ENCODE data around the gene GTF2E1.
A peak's percentile ranks its signal among the peaks of the same experiment; 100 is the strongest.
"Not testable (repeated sequence)": the region's sequence is repeated elsewhere in the genome, so short reads cannot be mapped to it uniquely, and the experiment has no call there.

The GTF2E1 gene

GRCh38 chr3:120756061-120756460, 13.5 kb downstream of the GTF2E1 start:
- DNase-seq: no peak

- not testable (repeated sequence) for DNase-seq
Observed at GRCh38 chr3:120758551-120758950, 16.0 kb downstream of the GTF2E1 start.

- DNase-seq: no peak
Observed at GRCh38 chr3:120762615-120763014, 20.1 kb downstream of the GTF2E1 start.

GRCh38 chr3:120763601-120764000, 21.1 kb downstream of the GTF2E1 start:
- no peak for DNase-seq

GRCh38 chr3:120764206-120764605, 21.7 kb downstream of the GTF2E1 start:
- no peak for DNase-seq

- DNase-seq: no peak
Observed at GRCh38 chr3:120765830-120766493, 23.4 kb downstream of the GTF2E1 start.

GRCh38 chr3:120766576-120766975, 24.0 kb downstream of the GTF2E1 start:
- no peak for DNase-seq

- DNase-seq: no peak
Observed at GRCh38 chr3:120767106-120767505, 24.6 kb downstream of the GTF2E1 start.

- no peak for DNase-seq
Observed at GRCh38 chr3:120769436-120769835, 26.9 kb downstream of the GTF2E1 start.

- DNase-seq: no peak
Observed at GRCh38 chr3:120770891-120771290, 28.3 kb downstream of the GTF2E1 start.

- no peak for DNase-seq
Observed at GRCh38 chr3:120772081-120772480, 29.5 kb downstream of the GTF2E1 start.

- DNase-seq: no peak
Observed at GRCh38 chr3:120773932-120774331, 31.4 kb downstream of the GTF2E1 start.

GRCh38 chr3:120775411-120775810, 32.9 kb downstream of the GTF2E1 start:
- no peak for DNase-seq

- no peak for DNase-seq
Observed at GRCh38 chr3:120778776-120779175, 36.2 kb downstream of the GTF2E1 start.

- no peak for DNase-seq
Observed at GRCh38 chr3:120780977-120781376, 38.4 kb downstream of the GTF2E1 start.

- DNase-seq: not testable (repeated sequence)
Observed at GRCh38 chr3:120785832-120786231, 43.3 kb downstream of the GTF2E1 start.

- DNase-seq: no peak
Observed at GRCh38 chr3:120791010-120791409, 48.5 kb downstream of the GTF2E1 start.

- DNase-seq: no peak
Observed at GRCh38 chr3:120791913-120792312, 49.4 kb downstream of the GTF2E1 start.

GRCh38 chr3:120793601-120794000, 51.1 kb downstream of the GTF2E1 start:
- no peak for DNase-seq

GRCh38 chr3:120795017-120795648, 52.6 kb downstream of the GTF2E1 start:
- peak; percentile 37 for DNase-seq

GRCh38 chr3:120795959-120796358, 53.4 kb downstream of the GTF2E1 start:
- DNase-seq: no peak

GRCh38 chr3:120796976-120797375, 54.4 kb downstream of the GTF2E1 start:
- no peak for DNase-seq

GRCh38 chr3:120797857-120798256, 55.3 kb downstream of the GTF2E1 start:
- no peak for DNase-seq

- no peak for DNase-seq
Observed at GRCh38 chr3:120798346-120798745, 55.8 kb downstream of the GTF2E1 start.

GRCh38 chr3:120800625-120801024, 58.1 kb downstream of the GTF2E1 start:
- DNase-seq: no peak
